ENCODE data around the gene MYRIP.
A peak's percentile ranks its signal among the peaks of the same experiment; 100 is the strongest.

Gene MYRIP

GRCh38 chr3:40137591-40138295 is 328.3 kb downstream of the MYRIP start:
- DNase-seq = no peak

DNA sequence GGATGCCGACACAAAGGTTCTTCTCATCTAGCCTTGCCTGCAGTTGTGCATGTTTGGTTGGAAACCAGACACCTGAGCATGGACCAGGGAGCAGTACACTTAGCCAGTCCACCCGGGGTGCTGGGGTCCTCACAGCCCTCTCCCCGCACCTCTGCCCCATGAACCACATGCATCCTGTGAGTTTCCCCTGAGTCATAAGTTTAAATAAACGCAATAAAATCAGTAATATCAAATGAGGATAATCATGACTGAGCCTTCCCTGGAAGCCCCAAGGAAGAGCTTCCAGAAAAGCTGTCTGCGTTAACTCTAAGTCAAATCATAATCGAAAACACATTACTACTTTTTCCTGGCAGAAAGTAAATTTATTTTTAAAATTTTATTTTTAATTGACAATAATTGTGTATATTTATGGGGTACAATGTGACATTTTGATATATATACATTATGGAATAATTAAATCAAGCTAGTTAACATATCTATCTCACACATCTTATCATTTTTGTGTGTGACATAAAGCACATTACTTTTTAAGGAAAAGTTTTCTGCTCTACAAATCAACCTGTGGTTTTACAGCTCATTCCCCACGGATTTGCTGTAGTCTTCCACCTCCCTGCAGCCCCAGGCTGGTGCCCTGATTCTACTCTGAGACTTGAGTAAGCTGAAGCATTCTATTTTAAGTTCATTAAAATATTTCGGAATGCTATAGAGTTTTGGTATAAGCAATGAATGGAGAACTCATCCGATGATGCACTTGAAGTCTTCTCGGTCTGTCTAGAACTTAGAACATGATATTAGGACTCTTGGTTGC is 334.1 kb downstream of the MYRIP start:
- DNase-seq = no peak

DNA sequence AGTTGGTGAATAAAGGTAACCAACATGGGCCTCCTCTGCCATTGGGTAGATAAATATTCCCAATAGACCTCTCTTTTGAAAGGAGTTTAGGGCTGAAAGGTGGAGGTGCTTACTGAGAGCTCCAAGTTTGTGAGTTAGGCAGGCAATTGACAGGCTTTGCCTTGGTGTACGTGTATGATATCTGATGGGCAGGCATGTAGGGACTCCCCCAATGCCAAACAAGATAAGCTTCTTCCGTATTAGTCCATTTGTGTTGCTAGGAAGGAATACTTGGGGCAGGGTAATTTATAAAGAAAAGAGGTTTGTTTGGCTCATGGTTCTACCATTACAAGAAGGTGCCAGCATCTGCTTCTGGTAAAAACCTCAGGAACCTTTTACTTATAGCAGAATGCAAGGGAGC is 339.4 kb downstream of the MYRIP start:
- DNase-seq = no peak

DNA sequence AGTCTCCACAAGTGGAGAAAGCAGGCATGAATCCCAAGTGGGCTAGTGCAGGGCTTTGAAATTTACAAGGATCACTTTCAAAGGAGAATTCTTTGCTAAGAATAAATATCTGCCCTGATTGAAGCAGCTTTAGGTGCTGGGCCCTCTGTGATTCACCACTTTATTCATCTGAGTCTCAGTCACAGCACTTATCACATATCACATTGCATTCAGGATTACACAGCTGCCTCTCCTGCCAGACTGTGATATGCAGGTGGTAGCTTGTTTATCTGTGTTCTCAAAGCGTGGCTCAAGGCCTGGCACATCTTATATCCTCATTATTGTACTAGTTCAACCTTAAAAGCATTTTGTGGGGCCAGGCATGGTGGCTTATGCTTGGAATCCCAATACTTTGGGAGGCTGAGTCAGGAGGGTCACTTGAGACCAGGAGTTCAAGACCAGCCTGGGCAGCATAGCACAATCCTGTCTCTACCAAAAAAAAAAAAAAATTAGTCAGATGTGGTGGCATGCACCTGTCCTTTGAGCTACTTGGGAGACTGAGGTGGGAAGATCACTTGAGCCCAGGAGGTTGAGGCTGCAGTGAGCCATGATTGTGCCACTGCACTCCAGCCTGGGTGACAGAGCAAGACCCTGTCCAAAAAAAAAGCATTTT is 343.2 kb downstream of the MYRIP start:
- no peak for DNase-seq

DNA sequence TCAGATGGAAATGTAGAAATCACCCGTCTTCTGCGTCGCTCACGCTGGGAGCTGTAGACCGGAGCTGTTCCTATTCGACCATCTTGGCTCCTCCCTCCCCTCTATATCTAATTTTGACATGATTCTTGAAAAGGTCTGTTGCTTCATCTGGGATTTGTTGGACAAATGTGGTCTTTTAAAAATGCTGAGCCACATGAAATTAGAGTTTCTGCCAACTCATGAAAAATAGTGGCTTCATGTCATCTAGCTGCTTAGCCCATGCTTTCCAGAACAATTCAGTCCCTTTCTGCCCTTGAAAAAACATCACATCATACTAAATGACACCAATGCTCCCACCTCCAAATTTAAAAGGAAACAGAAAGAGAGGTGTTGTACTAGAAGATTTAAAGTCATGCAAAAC is 351.5 kb downstream of the MYRIP start:
- DNase-seq = no peak

DNA sequence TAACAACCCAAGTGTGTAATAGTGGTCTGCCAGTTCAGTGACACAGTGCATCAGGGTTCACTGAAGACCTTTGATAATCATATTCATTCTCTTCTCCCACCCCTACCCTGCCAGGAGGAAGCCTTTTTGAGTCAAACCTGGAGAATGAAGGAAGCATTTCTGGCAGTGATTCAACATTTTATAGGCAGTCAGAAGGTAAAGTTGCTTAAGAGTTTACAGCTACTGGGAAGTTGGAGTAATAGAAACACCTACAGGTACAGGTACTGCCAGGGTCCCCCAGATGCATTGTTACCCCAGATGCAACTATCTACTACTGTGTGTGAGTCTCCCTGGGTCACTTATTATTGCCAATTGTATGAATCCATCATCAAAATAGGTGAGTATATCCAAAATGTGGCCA is 353.2 kb downstream of the MYRIP start:
- DNase-seq = no peak

DNA sequence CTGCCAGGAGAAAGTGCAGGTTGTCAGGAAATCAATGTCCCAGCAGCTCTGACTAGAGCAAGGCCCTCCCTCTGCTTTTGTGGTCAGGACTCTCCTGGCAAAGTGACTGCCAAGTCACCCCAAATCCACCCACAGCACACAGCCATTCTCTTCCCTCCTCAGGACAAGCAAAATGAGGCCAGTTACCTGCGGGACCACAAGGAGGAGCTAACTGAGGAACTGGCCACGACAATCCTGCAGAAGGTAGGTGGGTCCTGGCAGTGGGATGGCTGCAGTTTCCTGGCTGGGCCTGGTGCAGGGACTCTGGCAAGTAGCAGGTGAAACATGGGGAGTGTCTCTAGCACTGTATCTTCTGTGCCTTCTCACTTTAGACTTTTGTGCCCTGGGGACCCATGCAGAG is 357.6 kb downstream of the MYRIP start:
- no peak for DNase-seq

GRCh38 chr3:40167958-40168357 is 358.5 kb downstream of the MYRIP start:
- no peak for DNase-seq

GRCh38 chr3:40169983-40170382 is 360.6 kb downstream of the MYRIP start:
- no peak for DNase-seq

DNA sequence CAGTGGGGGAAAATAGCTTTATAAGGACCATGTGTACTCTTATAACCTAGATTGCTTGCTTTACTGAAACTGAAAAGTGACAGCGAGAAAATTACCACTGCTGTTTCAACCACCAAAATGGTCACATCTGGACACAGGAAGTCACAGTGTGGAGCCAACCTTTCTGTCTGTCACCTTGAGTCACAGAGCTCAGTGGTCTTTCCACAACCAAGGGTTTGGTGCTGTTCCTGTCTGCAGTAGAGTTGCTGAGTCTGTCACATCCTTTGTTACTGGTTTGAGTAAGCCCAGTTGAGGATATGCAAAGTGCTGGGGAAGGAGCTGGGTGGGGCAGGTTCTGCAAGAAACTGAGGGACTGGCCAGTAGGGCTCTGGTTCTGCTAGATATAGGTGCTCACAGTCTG is 361.0 kb downstream of the MYRIP start:
- DNase-seq = no peak

DNA sequence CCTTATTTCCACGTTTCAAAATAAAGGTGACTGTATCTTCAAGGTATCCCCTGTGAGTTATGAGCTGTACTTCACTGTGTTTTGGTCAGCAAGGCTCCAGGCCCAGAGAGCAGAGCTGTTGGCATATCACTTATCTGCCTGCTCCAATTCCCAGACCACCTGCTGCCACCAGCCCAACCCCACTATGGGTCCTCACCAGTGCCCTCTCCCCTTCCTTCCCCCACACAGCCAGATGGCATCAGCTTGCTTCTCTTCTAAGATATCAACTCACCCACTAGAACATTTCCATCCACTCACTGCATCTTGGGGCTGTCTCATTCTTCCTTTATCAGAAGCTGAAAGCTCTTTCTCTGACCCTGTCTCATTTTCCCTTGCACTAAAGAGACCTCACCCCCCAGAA is 363.2 kb downstream of the MYRIP start:
- no peak for DNase-seq

- no peak for DNase-seq
These were observed 363.9 kb downstream of the MYRIP start for GRCh38 chr3:40173227-40173721.

- no peak for DNase-seq
These were observed 368.7 kb downstream of the MYRIP start for GRCh38 chr3:40178012-40178594.

DNA sequence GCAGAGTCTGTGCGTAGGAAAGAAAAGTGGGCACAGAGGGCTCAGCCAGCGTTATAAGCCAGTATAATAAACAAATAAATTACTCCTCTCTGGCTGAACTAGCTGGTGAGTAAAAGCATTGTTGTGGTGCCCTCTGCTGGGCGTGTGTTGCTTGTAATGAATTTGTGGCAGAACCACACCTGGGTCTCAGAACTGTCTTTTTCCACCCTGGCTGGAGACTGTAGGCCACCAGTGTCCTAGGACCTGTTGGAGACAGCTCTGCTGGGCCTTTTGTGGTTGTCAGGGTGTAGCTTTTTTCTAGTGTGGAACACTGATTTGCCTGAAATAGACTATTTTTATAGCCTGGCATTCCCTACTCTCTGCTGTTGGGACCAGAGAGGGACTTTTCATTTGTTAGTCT is 369.6 kb downstream of the MYRIP start:
- peak; percentile 30 for DNase-seq

- no peak for DNase-seq
These were observed 371.8 kb downstream of the MYRIP start for GRCh38 chr3:40181182-40181581.

DNA sequence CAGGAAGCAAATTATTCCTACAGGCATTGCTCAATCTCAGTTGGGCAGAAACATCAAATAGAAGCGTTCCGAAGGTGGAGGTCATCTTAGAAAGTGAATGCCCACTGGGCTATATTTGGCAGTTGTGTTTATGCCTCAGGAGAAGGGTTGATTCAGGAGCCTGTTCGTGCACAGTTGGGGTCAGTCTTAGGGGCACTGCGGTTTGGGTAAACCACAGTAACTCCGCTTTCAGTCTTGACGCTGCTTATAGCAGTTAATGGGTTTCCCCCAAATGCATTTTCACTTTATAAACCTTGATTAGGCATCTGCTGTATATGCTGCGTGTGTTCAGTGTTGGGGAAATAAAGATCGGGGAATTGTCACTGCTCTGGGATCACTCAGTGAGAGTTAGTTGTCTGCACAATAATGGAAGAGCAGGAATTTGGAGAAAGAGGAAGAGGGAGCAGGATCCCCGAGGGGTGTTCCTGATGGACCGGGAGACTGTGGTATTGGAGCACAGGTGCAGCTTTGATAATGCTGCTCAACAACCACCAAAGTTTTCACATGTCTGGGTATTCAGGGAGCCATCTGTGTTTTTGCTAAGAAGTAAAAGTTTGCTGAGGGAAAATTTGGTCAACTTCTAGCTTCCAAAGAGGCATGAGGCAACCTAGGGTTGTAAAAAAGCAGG is 375.8 kb downstream of the MYRIP start:
- no peak for DNase-seq

GRCh38 chr3:40186508-40186907 is 377.1 kb downstream of the MYRIP start:
- DNase-seq = no peak

GRCh38 chr3:40187945-40188344 is 378.5 kb downstream of the MYRIP start:
- DNase-seq = no peak

GRCh38 chr3:40189118-40189517 is 379.7 kb downstream of the MYRIP start:
- no peak for DNase-seq

- DNase-seq = no peak
These were observed 380.6 kb downstream of the MYRIP start for GRCh38 chr3:40190056-40190455.

DNA sequence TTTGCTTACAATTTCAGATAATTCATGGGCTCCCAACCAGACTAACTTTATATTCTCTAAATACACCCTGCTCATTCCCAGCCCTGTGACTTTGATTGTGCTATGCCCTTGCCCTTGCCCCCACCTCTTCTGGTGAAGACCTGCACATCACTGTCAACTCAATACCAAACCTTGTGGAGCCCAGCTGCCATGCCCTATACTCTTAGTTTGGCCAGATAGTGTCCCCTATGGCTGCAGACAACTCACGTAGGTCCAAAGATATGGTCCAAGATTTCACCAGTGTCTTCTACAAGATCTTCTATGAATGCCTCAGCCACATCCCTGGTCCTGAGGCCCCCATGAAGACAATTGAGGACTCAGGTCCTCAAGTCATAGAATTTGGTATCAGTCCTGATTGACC is 381.8 kb downstream of the MYRIP start:
- no peak for DNase-seq

- peak; percentile 63 for DNase-seq
These were observed 382.5 kb downstream of the MYRIP start for GRCh38 chr3:40191850-40192448.

Data from CD4-positive, alpha-beta T cell treated with Interleukin-12 subunit alpha and Interleukin-12 subunit beta, for 1 hour (primary cell).